GM21723 (cell line): ENCODE results near the gene HRCT1.

Experiments
- ATAC-seq: cut with Tn5 transposase; IDR thresholded peaks from one replicate; pipeline ENCODE4 v1.9.1; 2021; ENCODE audit warnings: mild to moderate bottlenecking, moderate library complexity; ENCODE audit not compliant: unreplicated experiment

The HRCT1 gene

DNA sequence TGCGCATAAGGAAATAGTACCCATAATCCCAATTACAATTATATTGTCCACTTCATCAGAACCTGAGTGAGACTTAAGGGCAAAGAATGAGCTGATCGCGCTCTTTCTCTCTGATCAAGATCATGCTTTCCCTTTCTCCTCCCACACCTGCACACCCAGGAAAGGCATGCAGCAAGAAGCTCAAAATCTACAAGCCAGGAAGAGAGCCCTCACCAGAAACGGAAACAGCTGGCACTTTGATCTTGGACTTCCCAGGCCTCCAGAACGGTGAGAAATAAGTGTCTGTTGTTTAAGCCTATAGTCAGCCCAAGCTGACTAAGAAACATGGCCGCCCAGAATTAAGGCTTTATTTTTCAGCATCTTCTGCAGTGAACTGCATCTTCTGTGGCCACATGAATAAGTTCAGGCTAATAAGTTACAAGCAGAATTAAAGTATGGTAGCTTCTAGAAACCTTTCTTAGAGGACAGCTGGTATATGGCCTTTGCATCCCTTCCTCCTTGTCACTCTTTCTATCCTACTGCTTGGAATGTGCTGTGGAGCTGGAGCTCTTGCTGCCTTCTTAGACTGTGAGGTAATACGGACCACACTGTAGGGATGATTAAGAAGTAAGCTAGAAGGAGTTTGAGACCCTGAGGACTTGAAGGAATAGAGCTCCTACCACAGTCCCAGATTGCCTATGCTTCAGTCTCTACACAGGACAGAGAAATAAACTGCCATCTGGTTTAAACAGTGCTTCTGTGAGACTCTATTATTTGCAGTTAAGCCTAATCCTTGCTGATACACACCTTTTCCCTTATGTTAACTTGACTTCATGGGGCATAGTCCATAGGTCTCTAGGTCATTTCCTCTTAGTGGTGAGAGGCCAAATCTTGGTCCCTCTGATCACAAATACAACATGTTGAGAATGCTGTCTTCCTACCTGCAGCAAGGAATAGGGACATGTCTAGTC, 34.7 kb downstream of the HRCT1 start:
- no peak for ATAC-seq

DNA sequence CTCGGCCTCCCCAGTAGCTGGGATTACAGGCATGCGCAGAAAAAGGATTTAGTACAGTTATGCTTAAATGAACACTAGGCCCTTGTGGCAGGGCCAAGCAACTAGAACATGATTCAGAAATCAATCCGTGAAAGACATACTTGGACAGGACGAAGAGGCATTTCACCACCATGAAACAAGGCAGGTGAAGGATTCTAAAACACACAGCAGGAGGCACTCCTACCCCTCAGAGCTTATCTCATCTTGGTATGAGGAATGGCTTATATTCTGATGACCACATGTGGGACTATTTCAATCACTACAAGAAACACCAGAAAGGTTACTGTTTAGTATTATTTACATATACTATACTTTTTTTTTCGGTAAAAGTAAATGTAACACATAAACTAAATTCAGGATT, 36.3 kb downstream of the HRCT1 start:
- no peak for ATAC-seq

DNA sequence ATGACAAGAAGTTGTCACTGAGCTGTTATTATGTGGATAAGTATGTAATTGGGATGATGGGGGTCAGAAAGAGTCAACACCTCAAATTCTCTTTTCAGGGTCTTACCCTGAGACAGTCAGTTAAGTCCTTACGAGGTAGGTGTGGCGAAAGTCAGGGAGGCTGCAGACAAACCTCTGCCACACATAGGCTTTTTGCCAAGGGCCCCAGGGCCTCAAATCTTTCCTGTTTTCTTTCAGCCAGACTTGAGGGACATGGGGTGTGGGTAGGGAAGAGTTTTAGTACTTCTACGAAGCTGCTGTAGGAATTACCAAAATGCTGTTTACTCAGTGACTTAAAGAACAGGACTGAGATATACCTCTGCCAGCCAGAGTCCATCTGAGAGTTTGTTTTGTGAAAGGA, 38.2 kb downstream of the HRCT1 start:
- no peak for ATAC-seq

DNA sequence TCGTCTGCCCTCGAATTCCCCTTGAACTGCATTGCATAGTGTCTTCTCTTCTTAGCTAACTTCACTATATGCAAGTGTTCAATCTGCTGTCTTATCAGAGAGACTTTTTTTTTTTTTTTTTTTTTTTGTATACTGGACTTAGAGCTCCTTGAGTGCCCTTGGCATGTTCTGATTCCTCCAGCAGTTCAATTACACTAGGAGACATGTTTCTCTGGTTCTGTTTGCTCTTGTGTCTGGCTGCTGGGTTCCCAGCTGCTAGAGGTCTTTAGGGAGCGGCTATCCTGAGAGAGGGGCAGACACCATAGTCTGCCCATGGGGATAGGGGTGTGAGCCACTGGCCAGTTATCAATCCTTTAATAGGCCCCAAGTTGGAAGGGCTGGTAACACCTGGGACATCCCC, 38.8 kb downstream of the HRCT1 start:
- ATAC-seq = no peak

DNA sequence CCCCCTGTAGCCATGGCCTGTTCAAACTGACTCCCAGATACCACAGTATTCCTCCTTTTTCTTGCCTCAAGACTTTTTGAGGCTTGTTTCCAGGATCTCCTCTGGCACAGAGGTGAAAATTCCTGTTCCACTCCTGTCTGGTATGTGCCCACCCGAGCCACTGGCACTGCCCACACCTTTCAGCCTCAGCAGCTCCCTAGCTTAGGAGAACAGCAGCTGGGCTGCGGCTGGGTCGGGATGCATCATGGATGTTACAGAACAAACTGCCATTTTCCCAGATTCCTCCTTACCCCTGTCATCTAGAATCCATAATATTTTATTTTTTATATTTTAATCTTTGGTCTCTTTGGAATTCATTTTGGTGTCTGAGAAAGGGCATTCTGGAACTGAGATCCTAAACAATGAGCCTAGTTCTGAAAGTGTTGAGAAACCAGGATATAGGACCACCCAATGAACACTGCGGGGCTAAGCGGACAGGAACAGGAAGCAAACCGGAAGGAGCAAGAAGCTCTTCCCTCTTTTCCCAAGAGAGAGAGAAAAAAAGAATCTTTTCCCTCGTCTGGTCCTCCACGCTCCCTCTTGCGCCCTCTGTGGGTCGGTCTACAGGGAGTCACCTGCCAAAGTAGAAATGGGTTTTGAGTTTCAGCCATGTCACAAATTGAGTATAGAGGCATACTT, 39.5 kb downstream of the HRCT1 start:
- no peak for ATAC-seq

DNA sequence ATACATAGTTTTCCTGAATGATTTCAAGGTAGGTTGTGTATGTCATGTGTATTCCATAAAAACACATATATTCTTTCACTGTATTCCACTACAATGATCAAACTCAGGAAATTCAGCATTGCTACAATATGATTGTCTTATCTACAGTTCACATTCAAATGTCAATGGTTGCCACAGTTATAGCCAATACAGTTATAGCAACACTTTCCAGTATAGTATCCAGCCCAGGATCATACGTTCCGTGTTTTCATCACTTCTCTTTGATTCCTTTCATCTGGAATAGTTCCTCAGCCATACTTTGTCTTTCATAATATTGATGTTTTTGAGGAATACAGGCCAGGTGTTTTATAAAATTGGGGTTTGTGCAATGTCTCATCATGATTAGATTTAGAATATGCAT, 42.4 kb downstream of the HRCT1 start:
- no peak for ATAC-seq

DNA sequence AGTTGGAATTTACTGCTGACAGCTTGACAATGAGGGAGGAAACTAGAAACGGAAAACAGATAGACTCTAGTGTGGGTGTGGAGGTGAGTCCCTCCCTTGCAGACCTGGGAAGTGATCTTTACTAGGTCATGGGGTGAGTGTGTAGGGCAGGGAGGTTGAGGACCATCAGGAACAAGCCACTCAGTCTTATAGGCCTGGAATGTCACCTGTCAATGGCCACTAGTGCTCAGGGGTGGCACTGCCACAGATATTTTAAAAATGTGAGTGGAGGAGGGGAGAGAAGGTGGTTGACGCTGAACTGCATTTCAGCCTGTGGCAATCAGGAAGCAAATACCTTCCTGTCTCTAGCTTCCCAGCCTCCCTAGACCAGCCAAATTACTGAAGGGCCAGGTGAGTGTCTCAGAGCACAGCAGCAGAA, 42.9 kb downstream of the HRCT1 start:
- ATAC-seq = no peak

DNA sequence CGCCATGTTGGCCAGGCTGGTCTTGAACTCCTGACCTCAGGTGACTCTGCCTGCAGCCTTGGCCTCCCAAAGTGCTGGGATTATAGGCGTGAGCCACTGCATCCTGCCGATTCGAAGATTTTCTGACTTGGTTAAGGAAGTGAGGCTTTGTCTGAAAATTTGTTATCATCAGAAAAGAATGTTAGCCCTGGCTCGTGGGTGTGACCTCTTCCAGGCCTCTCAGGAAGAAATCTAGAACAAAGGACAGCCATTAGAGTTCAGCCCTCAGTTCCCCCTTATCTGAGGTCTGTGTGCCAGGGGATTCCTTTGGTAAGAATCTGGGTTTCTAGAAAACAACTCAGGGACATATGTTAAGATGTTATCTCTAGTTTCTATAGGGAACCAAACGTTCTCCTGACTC, 45.7 kb downstream of the HRCT1 start:
- ATAC-seq = no peak

DNA sequence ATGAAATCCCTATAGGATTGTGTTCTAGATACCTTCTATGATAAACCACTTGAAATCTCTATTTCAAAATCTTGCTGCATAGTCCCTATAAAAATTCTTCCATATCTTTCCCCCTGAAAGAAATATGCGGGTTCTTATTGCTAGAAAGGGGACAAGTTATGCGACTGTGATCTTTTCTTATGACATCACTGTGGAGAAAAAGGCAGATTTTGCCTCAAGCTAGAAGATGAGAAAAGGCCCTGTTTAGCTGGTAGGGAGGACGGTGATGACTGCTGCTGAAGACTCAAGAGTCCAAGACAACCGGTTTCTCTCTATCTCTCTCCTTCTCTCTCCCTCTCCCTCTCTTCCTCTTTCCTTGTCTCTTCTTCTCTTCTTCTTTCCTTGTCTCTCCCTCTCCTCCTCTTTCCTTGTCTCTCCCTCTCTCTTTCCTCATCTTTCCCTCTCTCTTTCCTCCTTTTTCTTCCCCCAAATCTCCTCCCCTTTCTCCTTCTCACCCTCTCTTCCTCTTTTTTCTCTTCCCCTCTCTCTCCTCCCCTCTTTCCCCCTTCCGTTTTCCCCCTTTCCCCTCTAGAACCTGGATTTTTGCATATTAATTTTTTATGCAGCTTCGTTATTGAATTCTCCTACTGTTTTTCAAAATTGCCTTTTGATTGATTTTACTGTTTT, 46.7 kb downstream of the HRCT1 start:
- no peak for ATAC-seq

DNA sequence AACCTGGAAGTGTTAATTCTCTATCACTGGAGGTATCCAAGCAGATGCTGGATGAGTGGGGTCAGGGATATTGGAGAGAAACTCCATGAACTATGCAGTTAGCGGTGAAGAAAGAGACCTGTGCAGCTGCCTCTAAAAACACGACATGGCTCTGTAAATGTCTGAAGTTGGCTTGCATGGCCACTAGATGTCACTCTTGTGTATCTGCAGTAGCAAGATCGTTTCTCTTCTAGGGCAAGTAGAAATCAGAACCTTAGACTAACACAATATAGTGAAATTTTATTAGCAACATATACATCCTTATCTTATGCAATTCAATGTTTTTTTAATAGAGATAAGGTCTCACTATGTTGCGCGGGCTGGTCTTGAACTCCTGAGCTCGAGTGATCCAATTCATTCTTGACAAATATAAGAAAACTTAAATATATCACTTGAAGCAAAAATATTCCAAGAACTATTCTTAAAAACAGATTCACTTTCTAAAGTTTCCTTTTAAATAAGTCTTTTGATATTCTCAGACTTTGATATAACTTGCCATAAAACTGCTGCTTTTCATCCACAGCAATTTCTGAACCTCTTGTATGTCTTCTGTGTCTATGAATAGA, 49.0 kb downstream of the HRCT1 start:
- ATAC-seq = peak; percentile 56

DNA sequence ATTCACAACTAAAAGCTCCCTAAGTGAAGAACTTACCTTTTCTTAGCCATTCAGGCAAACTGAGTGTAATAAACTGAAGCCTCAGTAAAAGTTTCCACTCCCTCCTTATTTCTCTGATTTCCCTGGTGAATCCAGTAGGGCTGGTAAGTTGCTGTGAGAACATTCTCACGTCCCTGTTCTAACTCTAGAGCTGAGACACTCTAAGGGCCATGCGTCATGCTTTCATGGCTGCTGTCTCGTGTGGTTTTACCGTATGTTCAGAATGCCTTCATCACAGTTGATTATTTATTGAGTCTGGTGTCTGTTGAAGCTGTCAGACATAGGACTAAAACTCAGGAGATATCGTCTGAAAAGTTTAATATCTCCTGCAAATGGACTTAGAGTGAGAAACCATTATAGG, 50.6 kb downstream of the HRCT1 start:
- no peak for ATAC-seq
